HEK293T (cell line): Measurements from ENCODE around the gene BST2.

ENCODE experiments used
- CTCF ChIA-PET: fragments of 350-600 bp; formaldehyde crosslinking; extraction: SDS; loops from one replicate; lab custom pipeline; 2021; ENCODE audit warnings: antibody characterized with exemption, inconsistent platforms; lab: Yijun Ruan, JAX
- POLR2A ChIA-PET: fragments of 350-600 bp; formaldehyde crosslinking; extraction: SDS; loops from one replicate; lab custom pipeline; 2020; ENCODE audit warnings: antibody characterized with exemption, inconsistent platforms; lab: Yijun Ruan, JAX
- DNase-seq: peaks from one replicate; pipeline ENCODE4 v3.0.0; 2012; ENCODE audit warnings: mixed read lengths; ENCODE audit errors: extremely low spot score
- ARNT ChIP-seq: fragments of 450-650 bp; IDR thresholded peaks from 2 replicates; pipeline ENCODE4 v1.6.1; 2017; ENCODE audit warnings: mild to moderate bottlenecking
- BHLHE40 ChIP-seq: fragments of 450-650 bp; IDR thresholded peaks from 2 replicates; pipeline ENCODE4 v1.6.1; 2016; ENCODE audit warnings: mild to moderate bottlenecking, moderate library complexity, borderline replicate concordance
- CTBP1 ChIP-seq: fragments of 450-650 bp; IDR thresholded peaks from 2 replicates; pipeline ENCODE4 v1.6.1; 2016; ENCODE audit warnings: borderline replicate concordance
- ELF4 ChIP-seq: fragments of 450-650 bp; IDR thresholded peaks from 2 replicates; pipeline ENCODE4 v1.6.1; 2017; ENCODE audit warnings: antibody characterized with exemption
- FOXA1 ChIP-seq: fragments of 450-650 bp; IDR thresholded peaks from 2 replicates; pipeline ENCODE4 v1.6.1; 2016; ENCODE audit warnings: mild to moderate bottlenecking
- FOXK2 ChIP-seq: fragments of 450-650 bp; IDR thresholded peaks from 2 replicates; pipeline ENCODE4 v1.6.1; 2016; ENCODE audit warnings: mild to moderate bottlenecking
- FOXM1 ChIP-seq: fragments of 450-650 bp; IDR thresholded peaks from 2 replicates; pipeline ENCODE4 v1.6.1; 2017; ENCODE audit warnings: mild to moderate bottlenecking, borderline replicate concordance
- HDGF ChIP-seq: fragments of 450-650 bp; IDR thresholded peaks from 2 replicates; pipeline ENCODE4 v1.6.1; 2017; ENCODE audit warnings: antibody characterized with exemption, borderline replicate concordance
- L3MBTL2 ChIP-seq: fragments of 450-650 bp; conservative IDR thresholded peaks from 2 replicates; pipeline ENCODE4 v1.6.1; 2016; ENCODE audit warnings: mild to moderate bottlenecking
- LEF1 ChIP-seq: fragments of 450-650 bp; IDR thresholded peaks from 2 replicates; pipeline ENCODE4 v1.6.1; 2017; ENCODE audit warnings: mild to moderate bottlenecking, borderline replicate concordance
- NFRKB ChIP-seq: fragments of 450-650 bp; IDR thresholded peaks from 2 replicates; pipeline ENCODE4 v1.6.1; 2016; ENCODE audit warnings: mild to moderate bottlenecking, moderate library complexity
- SP1 ChIP-seq: fragments of 450-650 bp; IDR thresholded peaks from 2 replicates; pipeline ENCODE4 v1.6.1; 2017
- SUZ12 ChIP-seq: fragments of 450-650 bp; IDR thresholded peaks from 2 replicates; pipeline ENCODE4 v1.6.1; 2016; ENCODE audit warnings: mild to moderate bottlenecking
- TARDBP ChIP-seq: fragments of 450-650 bp; IDR thresholded peaks from 2 replicates; pipeline ENCODE4 v1.6.1; 2016
- ZNF384 ChIP-seq: fragments of 450-650 bp; IDR thresholded peaks from 2 replicates; pipeline ENCODE4 v1.6.1; 2016
- TF ChIP-seq, protein P1 (sequence below): fragments of 450-650 bp; IDR thresholded peaks from 2 replicates; pipeline ENCODE4 v1.6.1; 2016

The BST2 gene, protein sequence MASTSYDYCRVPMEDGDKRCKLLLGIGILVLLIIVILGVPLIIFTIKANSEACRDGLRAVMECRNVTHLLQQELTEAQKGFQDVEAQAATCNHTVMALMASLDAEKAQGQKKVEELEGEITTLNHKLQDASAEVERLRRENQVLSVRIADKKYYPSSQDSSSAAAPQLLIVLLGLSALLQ

DNA sequence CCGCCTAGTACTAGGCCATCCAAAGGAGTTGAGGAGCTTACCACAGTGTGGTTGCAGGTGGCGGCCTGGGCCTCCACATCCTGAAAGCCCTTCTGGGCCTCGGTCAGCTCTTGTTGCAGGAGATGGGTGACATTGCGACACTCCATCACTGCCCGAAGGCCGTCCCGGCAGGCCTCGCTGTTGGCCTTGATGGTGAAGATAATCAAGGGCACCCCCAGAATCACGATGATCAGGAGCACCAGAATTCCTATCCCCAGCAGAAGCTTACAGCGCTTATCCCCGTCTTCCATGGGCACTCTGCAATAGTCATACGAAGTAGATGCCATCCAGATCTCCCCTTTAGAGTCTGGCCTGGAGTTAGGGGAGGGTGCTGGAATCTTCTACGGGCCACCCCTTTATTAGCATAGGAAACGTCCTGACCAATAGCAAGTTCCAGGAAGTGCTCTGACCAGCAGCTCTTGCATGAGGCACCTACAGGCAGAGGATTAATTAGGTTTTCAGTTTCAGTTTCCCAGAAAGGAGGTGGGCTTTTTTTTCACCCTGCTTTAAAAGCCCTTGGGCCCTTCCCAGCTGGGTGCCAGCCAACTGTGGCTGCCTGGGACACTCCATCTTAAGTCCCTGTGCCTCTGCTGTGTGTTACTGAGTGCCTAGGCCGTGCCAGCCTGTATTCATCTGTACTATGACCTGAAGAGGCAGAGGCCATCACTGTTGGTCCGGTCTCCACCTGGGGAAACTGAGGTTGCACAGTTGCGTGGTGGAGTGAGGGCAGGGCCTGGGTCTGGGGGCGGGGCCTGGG is at the start of gene BST2:
TSS of gene BST2 (minus strand) at position 381 of the 796 bp plus-strand sequence. CDS start at position 326, 55 bp downstream.
- ChIA-PET POLR2A (interaction anchor here (0.6 to 3.2 kb wide), 2 partner anchors 14 to 21 kb away, joined by 3 to 25 read pairs; partner anchors contain the start of gene MVB12A), CTCF (interaction anchor here (0.9 kb wide), 2 partner anchors 14 to 60 kb away, joined by 4 read pairs; partner anchors contain the start of gene MVB12A)
- peak; percentile 6 for DNase-seq
- TF ChIP-seq ZNF384 (no peak), FOXK2 (no peak), L3MBTL2 (no peak), SUZ12 (no peak), HDGF (no peak), CTBP1 (no peak), ARNT (no peak), TARDBP (no peak), FOXM1 (no peak), ELF4 (no peak), SP1 (no peak), FOXA1 (no peak), NFRKB (no peak)
- TF ChIP-seq, protein P1, sequence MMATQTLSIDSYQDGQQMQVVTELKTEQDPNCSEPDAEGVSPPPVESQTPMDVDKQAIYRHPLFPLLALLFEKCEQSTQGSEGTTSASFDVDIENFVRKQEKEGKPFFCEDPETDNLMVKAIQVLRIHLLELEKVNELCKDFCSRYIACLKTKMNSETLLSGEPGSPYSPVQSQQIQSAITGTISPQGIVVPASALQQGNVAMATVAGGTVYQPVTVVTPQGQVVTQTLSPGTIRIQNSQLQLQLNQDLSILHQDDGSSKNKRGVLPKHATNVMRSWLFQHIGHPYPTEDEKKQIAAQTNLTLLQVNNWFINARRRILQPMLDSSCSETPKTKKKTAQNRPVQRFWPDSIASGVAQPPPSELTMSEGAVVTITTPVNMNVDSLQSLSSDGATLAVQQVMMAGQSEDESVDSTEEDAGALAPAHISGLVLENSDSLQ = no peak

DNA sequence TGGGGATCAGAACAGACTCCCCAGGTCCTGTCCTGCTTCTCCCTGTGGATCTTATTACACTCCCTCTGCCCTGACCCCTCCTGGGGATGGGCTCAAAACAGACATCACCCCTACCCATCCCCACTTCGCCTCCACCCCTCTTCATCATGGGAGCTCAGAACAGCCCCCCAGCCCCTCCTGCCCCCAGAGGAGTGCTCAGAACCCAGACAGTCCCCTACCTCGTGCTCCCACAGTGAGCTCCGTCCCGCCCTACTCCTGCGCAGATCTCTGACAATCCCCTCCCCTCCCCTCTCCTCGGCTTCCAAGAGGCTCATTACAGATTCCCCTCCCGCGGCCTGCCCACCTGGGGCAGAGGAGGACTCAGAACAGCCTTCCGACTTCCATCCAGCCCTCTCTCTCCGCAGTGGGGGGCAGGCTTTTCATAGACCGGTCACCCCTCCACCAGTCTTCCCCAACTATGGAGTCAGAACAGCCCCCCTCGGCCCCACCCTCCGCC is 49.2 kb upstream of the BST2 start:
- DNase-seq = no peak
- ChIA-PET CTCF (interaction anchor here (0.6 to 1.4 kb wide), 2 partner anchors 41 to 119 kb away, joined by 4 read pairs; no protein-coding TSS in a partner anchor), POLR2A (no interaction called here)
- TF ChIP-seq LEF1 = no peak
- no peak for TF ChIP-seq ELF4
- TF ChIP-seq BHLHE40 = no peak
- no peak for TF ChIP-seq ZNF384
- TF ChIP-seq NFRKB = no peak
- TF ChIP-seq FOXK2 = no peak
- no peak for TF ChIP-seq SP1
- TF ChIP-seq, protein P1 = no peak
- TF ChIP-seq TARDBP = no peak
- no peak for TF ChIP-seq FOXA1
- no peak for TF ChIP-seq HDGF
- TF ChIP-seq L3MBTL2 = no peak
- no peak for TF ChIP-seq CTBP1
- TF ChIP-seq SUZ12 = no peak
- TF ChIP-seq ARNT = no peak
- no peak for TF ChIP-seq FOXM1

DNA sequence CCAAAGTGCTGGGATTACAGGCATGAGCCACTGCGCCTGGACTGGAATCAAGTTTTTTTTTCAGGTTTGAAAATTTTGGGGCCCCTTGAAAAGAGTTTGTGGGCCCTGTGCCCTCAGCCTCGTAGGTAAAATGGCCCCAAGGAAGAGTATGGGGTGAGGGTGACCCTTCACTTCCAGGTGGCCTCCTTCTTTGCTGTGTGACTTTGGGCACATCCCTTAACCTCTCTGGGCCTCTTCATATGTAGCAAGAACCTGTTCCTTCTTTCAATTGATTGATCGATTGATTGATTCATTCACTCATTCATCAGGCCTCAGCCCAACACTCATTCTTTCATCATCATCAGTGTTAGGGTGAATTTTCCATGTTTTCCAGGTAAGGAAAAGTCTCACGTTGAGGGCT is 46.4 kb upstream of the BST2 start:
- ChIA-PET CTCF (interaction anchor here (0.6 to 0.8 kb wide), 3 partner anchors 11 to 33 kb away, joined by 3 to 4 read pairs (median 3); no protein-coding TSS in a partner anchor), POLR2A (no interaction called here)
- DNase-seq = no peak
- TF ChIP-seq ZNF384 = no peak
- no peak for TF ChIP-seq ELF4
- no peak for TF ChIP-seq FOXM1
- no peak for TF ChIP-seq FOXK2
- TF ChIP-seq HDGF = no peak
- TF ChIP-seq L3MBTL2 = no peak
- no peak for TF ChIP-seq TARDBP
- TF ChIP-seq SP1 = no peak
- TF ChIP-seq SUZ12 = no peak
- no peak for TF ChIP-seq FOXA1
- no peak for TF ChIP-seq ARNT

DNA sequence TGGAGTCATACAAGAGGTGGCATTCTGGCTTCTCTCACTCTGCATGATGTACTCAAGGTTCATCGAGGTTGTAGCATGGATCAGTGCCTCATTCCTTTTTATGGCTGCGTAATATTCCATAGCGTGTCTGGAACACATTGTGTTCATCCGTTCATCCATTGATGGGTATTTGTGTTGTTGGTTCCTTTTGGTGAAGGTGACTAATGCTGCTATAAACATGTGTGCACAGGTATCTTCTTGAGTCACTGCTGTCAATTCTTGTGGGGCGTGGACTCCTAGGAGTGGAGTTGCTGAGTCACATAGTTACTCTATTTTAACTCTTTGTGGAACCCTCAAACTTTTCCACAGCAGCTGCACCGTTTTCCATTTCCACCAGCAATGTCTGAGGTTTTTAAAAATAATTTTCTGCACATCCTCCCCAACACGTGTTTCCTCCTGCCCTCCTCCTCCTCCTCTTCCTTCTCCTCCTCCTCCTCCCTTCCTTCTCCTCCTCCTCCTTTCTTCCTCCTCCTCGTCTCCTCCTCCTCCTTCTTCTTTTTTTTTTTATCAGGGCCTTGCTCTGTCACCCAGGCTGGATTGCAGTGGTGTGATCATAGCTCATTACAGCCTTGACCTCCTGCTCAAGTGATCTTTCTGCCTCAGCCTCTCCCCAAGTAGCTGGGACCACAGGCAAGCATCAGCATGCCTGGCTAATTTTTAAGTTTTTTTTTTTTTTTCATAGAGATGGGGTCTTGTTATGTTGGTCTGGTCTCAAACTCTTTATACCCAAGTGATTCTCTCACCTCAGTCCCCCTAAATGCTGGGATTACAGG is 45.0 kb upstream of the BST2 start:
- ChIA-PET CTCF (interaction anchor here (0.6 to 0.7 kb wide), 3 partner anchors 10 to 211 kb away, joined by 3 to 5 read pairs (median 4); no protein-coding TSS in a partner anchor), POLR2A (no interaction called here)
- no peak for DNase-seq
- TF ChIP-seq ELF4 = no peak
- TF ChIP-seq FOXA1 = no peak
- no peak for TF ChIP-seq NFRKB
- no peak for TF ChIP-seq LEF1
- no peak for TF ChIP-seq SP1
- no peak for TF ChIP-seq BHLHE40
- TF ChIP-seq CTBP1 = no peak
- TF ChIP-seq L3MBTL2 = no peak
- TF ChIP-seq FOXM1 = no peak
- no peak for TF ChIP-seq SUZ12
- TF ChIP-seq ZNF384 = no peak
- TF ChIP-seq ARNT = no peak
- TF ChIP-seq FOXK2 = no peak

DNA sequence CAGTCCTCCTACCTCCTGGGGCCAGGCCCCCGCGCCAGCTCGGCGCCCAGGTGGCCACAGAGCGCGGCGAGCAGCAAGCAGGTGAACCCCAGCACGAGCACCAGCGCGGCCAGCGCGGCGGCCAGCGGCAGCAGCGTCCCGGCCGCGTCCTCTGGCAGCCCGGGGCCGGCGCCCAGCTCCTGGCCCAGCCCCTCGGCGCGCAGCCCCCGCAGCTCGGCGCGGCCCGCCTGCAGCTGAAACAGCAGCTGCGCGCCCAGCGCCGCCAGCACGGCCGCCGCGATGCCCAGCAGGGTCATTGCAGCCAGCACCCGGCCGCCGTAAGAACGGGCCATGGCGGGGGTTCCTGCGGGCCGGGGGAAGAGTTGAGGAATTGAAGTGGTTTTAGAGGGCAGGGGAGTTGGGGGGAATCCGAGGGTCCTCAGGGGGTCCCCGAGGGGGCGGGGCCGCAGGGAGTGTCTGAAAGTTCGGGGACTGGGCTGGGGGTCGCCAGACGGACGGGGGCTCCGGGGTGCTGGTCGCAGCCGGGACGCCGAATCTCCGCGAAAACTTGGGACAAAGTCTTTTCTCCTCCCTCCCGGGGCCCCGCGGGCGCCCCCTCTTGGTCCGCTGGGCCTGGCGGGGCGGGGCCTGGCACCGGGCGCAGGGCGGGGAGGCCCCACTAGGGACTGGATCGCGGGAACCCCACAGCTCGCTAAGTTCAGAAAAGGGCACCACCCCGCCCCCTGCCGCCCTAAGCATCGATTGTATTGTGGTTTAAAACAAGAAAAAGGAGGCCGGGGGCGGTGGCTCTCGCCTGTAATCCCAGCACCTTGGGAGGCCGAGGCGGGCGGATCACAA is 42.9 kb upstream of the BST2 start, which contains the start of gene TMEM221:
TSS of gene TMEM221 (minus strand) at position 538 of the 837 bp plus-strand sequence. CDS start at position 332, 206 bp downstream.
- POLR2A ChIA-PET = interaction anchor here (1.8 kb wide), 1 partner anchor 318 kb away, joined by 5 read pairs; no protein-coding TSS in a partner anchor
- CTCF ChIA-PET = interaction anchor here (0.9 to 1.5 kb wide), 6 partner anchors 10 to 318 kb away, joined by 3 to 6 read pairs (median 4); partner anchors contain the start of gene NXNL1
- TF ChIP-seq TARDBP (0 out of 2 replicates have a peak, but pooled peaks have one; percentile 16), ZNF384 (no peak), FOXM1 (peak; percentile 30; the same call in 1 of the 2 replicates)
- peak; percentile 63 for DNase-seq
